SK-N-SH (cell line): ENCODE data around the gene FRY. TPM values are rescaled to one million over a fixed set of nuclear protein-coding genes. Genes with fewer than 3 reads are reported as not detected.

Experiments used
- CTCF ChIA-PET: fragments of 300-600, 350-600 bp; formaldehyde crosslinking; extraction: SDS; loops from one replicate; lab custom pipeline; 2021; lab: Yijun Ruan, JAX
- POLR2A ChIA-PET: fragments of 350-600 bp; sonication (Branson Sonifier 250); formaldehyde crosslinking; extraction: SDS; loops from one replicate; lab custom pipeline; 2020; ENCODE audit warnings: antibody characterized with exemption, inconsistent platforms; lab: Yijun Ruan, JAX
- DNase-seq: peaks from one replicate; pipeline ENCODE4 v3.0.0; 2012
- H2AFZ ChIP-seq: fragments of 200-600 bp; sonication (generic); 2 replicates; pipeline ENCODE4 v1.8.1; 2016; ENCODE audit warnings: antibody characterized with exemption, mild to moderate bottlenecking, low read depth
- H3F3A ChIP-seq: fragments of 200-600 bp; sonication (generic); replicated peaks from 2 replicates; pipeline ENCODE3; 2016; ENCODE audit warnings: antibody characterized with exemption, mild to moderate bottlenecking; ENCODE audit not compliant: insufficient read depth
- H3K27ac ChIP-seq, 2 experiments: fragments of 200-500 bp in 1 of 2; fragments of 200-600 bp in 1 of 2; sonication (Bioruptor generic) in 1 of 2; sonication (generic), shearing (Covaris generic) in 1 of 2; 2 replicates each; pipeline versions ENCODE4 v1.5.1 to v1.6.1; 2014 to 2016; ENCODE audit warnings: low read depth in 2 of 2, inconsistent platforms in 1 of 2, low read length in 1 of 2, mild to moderate bottlenecking in 1 of 2, mixed read lengths in 1 of 2
- H3K27me3 ChIP-seq: fragments of 200-600 bp; sonication (generic), shearing (Covaris generic); 2 replicates; pipeline ENCODE4 v1.6.1; 2016; ENCODE audit warnings: mixed run types; ENCODE audit not compliant: insufficient read depth
- H3K36me3 ChIP-seq, 2 experiments: fragments of 200-500 bp in 1 of 2; fragments of 200-600 bp in 1 of 2; sonication (Bioruptor generic) in 1 of 2; sonication (generic) in 1 of 2; replicated peaks in 1 of 2; 2 replicates each; pipeline versions ENCODE3 to v1.5.1; 2014 to 2016; ENCODE audit warnings: low read length in 1 of 2, mild to moderate bottlenecking in 1 of 2; ENCODE audit not compliant: insufficient read depth in 2 of 2, control insufficient read depth in 1 of 2
- H3K4me1 ChIP-seq, 2 experiments: fragments of 200-500 bp in 1 of 2; fragments of 200-600 bp in 1 of 2; sonication (Bioruptor generic) in 1 of 2; sonication (generic), shearing (Covaris generic) in 1 of 2; 2 replicates each; pipeline versions ENCODE4 v1.5.1 to v1.6.1; 2014 to 2016; ENCODE audit warnings: low read depth in 1 of 2, low read length in 1 of 2, mixed run types in 1 of 2; ENCODE audit not compliant: insufficient read depth in 2 of 2, control insufficient read depth in 1 of 2
- H3K4me2 ChIP-seq: fragments of 200-600 bp; sonication (generic), shearing (Covaris generic); 2 replicates; pipeline ENCODE4 v1.6.1; 2017; ENCODE audit warnings: mixed run types
- H3K4me3 ChIP-seq, 2 experiments: fragments of 200-500 bp in 1 of 2; fragments of 200-600 bp in 1 of 2; sonication (Bioruptor generic) in 1 of 2; sonication (generic), shearing (Covaris generic) in 1 of 2; 2 replicates each; pipeline versions ENCODE4 v1.5.1 to v1.8.1; 2014 to 2016; ENCODE audit warnings: low read depth in 2 of 2, inconsistent platforms in 1 of 2, low read length in 1 of 2, mild to moderate bottlenecking in 1 of 2, mixed read lengths in 1 of 2, moderate library complexity in 1 of 2
- H3K79me2 ChIP-seq: fragments of 200-600 bp; sonication (generic); 2 replicates; pipeline ENCODE4 v1.8.1; 2017; ENCODE audit warnings: mild to moderate bottlenecking; ENCODE audit not compliant: insufficient read depth
- H3K9ac ChIP-seq: fragments of 200-600 bp; sonication (generic); 2 replicates; pipeline ENCODE4 v1.6.1; 2017; ENCODE audit warnings: mixed run types
- H3K9me2 ChIP-seq: fragments of 200-600 bp; sonication (generic); 2 replicates; pipeline ENCODE4 v1.6.1; 2017; ENCODE audit warnings: mixed run types
- H3K9me3 ChIP-seq: fragments of 200-600 bp; sonication (generic); 2 replicates; pipeline ENCODE4 v1.6.1; 2017; ENCODE audit warnings: mixed run types, mild to moderate bottlenecking, moderate library complexity
- H4K20me1 ChIP-seq: fragments of 200-600 bp; sonication (generic); 2 replicates; pipeline ENCODE4 v1.6.1; 2017; ENCODE audit warnings: mild to moderate bottlenecking, mixed run types; ENCODE audit not compliant: insufficient read depth
- CHD2 ChIP-seq: fragments of 150-350 bp; IDR thresholded peaks from 2 replicates; pipeline ENCODE4 v1.6.1; 2018; ENCODE audit warnings: low read length; ENCODE audit not compliant: partially characterized antibody
- ELF1 ChIP-seq: IDR thresholded peaks from 2 replicates; pipeline ENCODE4 v1.4.0; 2012
- EZH2phosphoT487 ChIP-seq: fragments of 200-600 bp; sonication (generic); IDR thresholded peaks from 2 replicates; pipeline ENCODE4 v1.6.1; 2017; ENCODE audit warnings: low read depth, mixed run types, mild to moderate bottlenecking, antibody characterized with exemption, moderate library complexity, borderline replicate concordance
- FOXJ3 ChIP-seq: sonication (generic); formaldehyde crosslinking; IDR thresholded peaks from 2 replicates; pipeline ENCODE4 v1.5.1; 2020; ENCODE audit warnings: mild to moderate bottlenecking, missing genetic modification reagents
- JUND ChIP-seq: IDR thresholded peaks from 2 replicates; pipeline ENCODE4 v1.4.0; 2012
- MAX ChIP-seq: IDR thresholded peaks from 2 replicates; pipeline ENCODE4 v1.4.0; 2012; ENCODE audit warnings: low read depth
- PBX3 ChIP-seq: IDR thresholded peaks from 2 replicates; pipeline ENCODE4; 2012
- RXRA ChIP-seq: IDR thresholded peaks from 2 replicates; pipeline ENCODE4 v1.4.0; 2012; ENCODE audit warnings: low read depth, mild to moderate bottlenecking, borderline replicate concordance
- SMC3 ChIP-seq: IDR thresholded peaks from 2 replicates; pipeline ENCODE4 v1.6.1; 2012; ENCODE audit warnings: low read depth, low read length, improper control_type of control experiment
- USF2 ChIP-seq: fragments of 150-350 bp; IDR thresholded peaks from 2 replicates; pipeline ENCODE4 v1.6.1; 2017; ENCODE audit warnings: antibody characterized with exemption, low read length, low read depth, borderline replicate concordance
- WGBS: methylation state at CpG from one replicate; pipeline ENCODE4 v1.1.6; 2017; ENCODE audit warnings: low lambda C conversion rate; 5-methylcytosine and 5-hydroxymethylcytosine counted together
- polyA plus RNA-seq, 3 experiments: library from polyadenylated mRNA; depleted of rRNA; stranded (reverse); fragments of >200 nt; gene quantifications; 2 replicates each; pipeline ENCODE4 v1.2.3, GENCODE V29; 2012

Gene FRY
- polyA plus RNA-seq, 1 of the 3 experiments (the other 2 are of a cell fraction), result 1.4 TPM

- no peaks in the 10 kb centered on the region for H3F3A ChIP-seq
- no peak overlapping the region for H3K4me2 ChIP-seq
- ChIA-PET POLR2A (no interaction called here), CTCF (no interaction called here)
- H3K27ac ChIP-seq, result no peak overlapping the region
- no peaks in the 10 kb centered on the region for H3K27me3 ChIP-seq
- no peaks in the 10 kb centered on the region for H3K79me2 ChIP-seq
- 80% methylated on average over 3 of the region's 3 CpGs for WGBS
- H3K4me3 ChIP-seq, result no peak overlapping the region
- no peaks in the 10 kb centered on the region for H3K4me1 ChIP-seq
- no peak overlapping the region for H2AFZ ChIP-seq
- TF ChIP-seq JUND, result no peak
- TF ChIP-seq SMC3, result no peak
- no peak for TF ChIP-seq ELF1
- TF ChIP-seq USF2, result no peak
- no peak for TF ChIP-seq FOXJ3 (CRISPR knock-in tag)
- no peak for TF ChIP-seq EZH2phosphoT487
- no peak for TF ChIP-seq RXRA
- TF ChIP-seq PBX3, result no peak
- no peak for TF ChIP-seq MAX
- no peak for TF ChIP-seq CHD2
- H4K20me1 ChIP-seq, result no peaks in the 10 kb centered on the region
- H3K9ac ChIP-seq, result no peak overlapping the region
- H3K36me3 ChIP-seq, result peaks cover 0 to 3% of the 10 kb centered on the region in 2 experiments
- no peaks in the 10 kb centered on the region for H3K9me2 ChIP-seq
- no peak for DNase-seq
- H3K9me3 ChIP-seq, result no peaks in the 10 kb centered on the region
Measured at GRCh38 chr13:32278426-32278825, 246.9 kb downstream of the FRY start.

GRCh38 chr13:32281096-32281495 lies 249.5 kb downstream of the FRY start:
- Histone ChIP-seq H3K36me3 (peaks cover 0 to 3% of the 10 kb centered on the region in 2 experiments), H2AFZ (no peak overlapping the region), H3K9ac (no peak overlapping the region), H4K20me1 (no peaks in the 10 kb centered on the region), H3K4me2 (no peak overlapping the region), H3K9me2 (no peaks in the 10 kb centered on the region)
- CTCF ChIA-PET, result interaction anchor here (0.6 kb wide), 1 partner anchor 60 kb away, joined by 3 read pairs; no protein-coding TSS in a partner anchor
- TF ChIP-seq ELF1, result no peak
- TF ChIP-seq, all 33 proteins: peak for 0
- no peak overlapping the region for H3K27ac ChIP-seq
- H3F3A ChIP-seq, result peaks cover 4% of the 10 kb centered on the region
- no peak for DNase-seq
- no peaks in the 10 kb centered on the region for H3K27me3 ChIP-seq
- WGBS, result 90% methylated on average over 1 of the region's 1 CpG
- H3K79me2 ChIP-seq, result no peaks in the 10 kb centered on the region
- peaks cover 0 to 15% of the 10 kb centered on the region in 2 experiments; a peak in 3 of 4 replicates for H3K4me1 ChIP-seq
- no peaks in the 10 kb centered on the region for H3K9me3 ChIP-seq
- H3K4me3 ChIP-seq, result no peak overlapping the region
- POLR2A ChIA-PET, result no interaction called here
